ENCODE results near the gene CRYBB1.

GRCh38 chr22:26579331-26579886 lies 38.4 kb downstream of the CRYBB1 start:
- TF ChIP-seq TCF7 (IDR thresholded peaks at IDR 0.05; ENCODE audit: low read depth) (no peak), ZNF747 (CRISPR knock-in tag; IDR thresholded peaks at IDR 0.05; ENCODE audit: borderline replicate concordance) (no peak), POLR2AphosphoS5 (IDR thresholded peaks at IDR 0.05; ENCODE audit: low read depth, low read length) (no peak), AFF4 (CRISPR knock-in tag; IDR thresholded peaks at IDR 0.05) (no peak), POLR2A (IDR thresholded peaks at IDR 0.05; ENCODE audit: insufficient read depth in 1 of 2, low read depth in 2 of 2, low read length in 2 of 2) (no peak)
